HCT116 (cell line): Measurements from ENCODE around the gene HS6ST3. TPM values are rescaled to one million over a fixed set of nuclear protein-coding genes. Genes with fewer than 3 reads are reported as not detected.

Experiments
- ATAC-seq: fragments of 200-7000 bp; cut with Tn5 transposase; 2 replicates; pipeline ENCODE4 v1.9.1; 2020; ENCODE audit warnings: mild to moderate bottlenecking, moderate library complexity
- BruUV-seq: library from RNA; stranded (reverse); fragments of 400-500 nt; replicated peaks from 2 replicates; lab custom pipeline; 2021; lab: Mats Ljungman, UMichigan
- CTCF ChIA-PET: fragments of 300-600 bp; sonication (Branson Sonifier 250); formaldehyde crosslinking; loops from one replicate; lab custom pipeline; 2021; ENCODE audit warnings: antibody characterized with exemption; lab: Charles Lee
- POLR2A ChIA-PET: fragments of 300-600, 350-600 bp; sonication (Branson Sonifier 250); formaldehyde crosslinking; loops from one replicate; lab custom pipeline; 2021; ENCODE audit warnings: antibody characterized with exemption; lab: Charles Lee
- RAD21 ChIA-PET, 2 experiments: fragments of 300-600 bp; sonication (Branson Sonifier 250); formaldehyde crosslinking; loops; one replicate each; lab custom pipeline; 2023; ENCODE audit warnings: low total read pairs in 2 of 2; ENCODE audit not compliant: uncharacterized antibody in 2 of 2, unreplicated experiment in 2 of 2, low non-redundant PET in 1 of 2; lab: Charles Lee
- DNase-seq: peaks from one replicate; pipeline ENCODE4 v3.0.0-alpha.2; 2010; ENCODE audit warnings: low read depth, low spot score
- H2AFZ ChIP-seq: fragments of 200-600 bp; shearing (Covaris generic), sonication (generic); 2 replicates; pipeline ENCODE4 v1.6.1; 2017; ENCODE audit warnings: low read depth, mixed run types, mixed read lengths, antibody characterized with exemption, low read length; ENCODE audit not compliant: poor library complexity, severe bottlenecking
- H3K27ac ChIP-seq: 2 replicates; pipeline ENCODE4 v1.5.1; 2012; ENCODE audit warnings: low read depth, low read length
- H3K27me3 ChIP-seq: fragments of 200-600 bp; sonication (generic); 2 replicates; pipeline ENCODE4 v1.6.1; 2016; ENCODE audit warnings: mixed run types, low read length, mixed read lengths; ENCODE audit not compliant: insufficient read depth
- H3K36me3 ChIP-seq, 2 experiments: fragments of 200-500 bp in 1 of 2; fragments of 200-600 bp in 1 of 2; sonication (Bioruptor generic) in 1 of 2; sonication (generic) in 1 of 2; 2 replicates each; pipeline versions ENCODE4 v1.5.1 to v1.6.1; 2014 to 2016; ENCODE audit warnings: low read length in 2 of 2, inconsistent platforms in 1 of 2, mixed read lengths in 1 of 2, mixed run types in 1 of 2; ENCODE audit not compliant: insufficient read depth in 2 of 2, control insufficient read depth in 1 of 2
- H3K4me1 ChIP-seq, 2 experiments: fragments of 200-600 bp in 1 of 2; sonication (generic) in 1 of 2; 2 replicates each; pipeline versions ENCODE4 v1.5.1 to v1.6.1; 2012 to 2017; ENCODE audit warnings: low read length in 2 of 2, inconsistent platforms in 1 of 2, mild to moderate bottlenecking in 1 of 2, mixed read lengths in 1 of 2, mixed run types in 1 of 2, moderate library complexity in 1 of 2; ENCODE audit not compliant: insufficient read depth in 2 of 2, control insufficient read depth in 1 of 2
- H3K4me2 ChIP-seq: fragments of 200-600 bp; sonication (generic); 2 replicates; pipeline ENCODE4 v1.6.1; 2017; ENCODE audit warnings: mixed run types, low read length, mixed read lengths
- H3K4me3 ChIP-seq, 2 experiments: fragments of 200-600 bp in 1 of 2; sonication (generic) in 1 of 2; replicated peaks in 1 of 2; 2 replicates each; pipeline ENCODE4 v1.5.1; 2011 to 2016; ENCODE audit warnings: low read length in 2 of 2, control low read depth in 1 of 2, low read depth in 1 of 2, mild to moderate bottlenecking in 1 of 2, mixed read lengths in 1 of 2, mixed run types in 1 of 2
- H3K79me2 ChIP-seq: fragments of 200-600 bp; sonication (generic); 2 replicates; pipeline ENCODE4 v1.6.1; 2017; ENCODE audit warnings: mild to moderate bottlenecking, mixed run types, low read length, moderate library complexity, mixed read lengths; ENCODE audit not compliant: insufficient read depth
- H3K9ac ChIP-seq: fragments of 200-600 bp; sonication (generic); 2 replicates; pipeline ENCODE4 v1.6.1; 2016; ENCODE audit warnings: low read length, mixed read lengths
- H3K9me2 ChIP-seq: fragments of 200-600 bp; sonication (generic), shearing (Covaris generic); 2 replicates; pipeline ENCODE4 v1.6.1; 2017; ENCODE audit warnings: mixed run types, mild to moderate bottlenecking, moderate library complexity; ENCODE audit not compliant: insufficient read depth
- H3K9me3 ChIP-seq, 2 experiments: fragments of 200-500 bp in 1 of 2; fragments of 200-600 bp in 1 of 2; sonication (Bioruptor generic) in 1 of 2; sonication (generic) in 1 of 2; 2 replicates each; pipeline ENCODE4 v1.6.1; 2014 to 2017; ENCODE audit warnings: low read length in 2 of 2, mixed read lengths in 2 of 2, inconsistent platforms in 1 of 2, low read depth in 1 of 2, mild to moderate bottlenecking in 1 of 2, mixed run types in 1 of 2, moderate library complexity in 1 of 2; ENCODE audit not compliant: control insufficient read depth in 1 of 2, insufficient read depth in 1 of 2
- H4K20me1 ChIP-seq: fragments of 200-600 bp; sonication (generic), shearing (Covaris generic); 2 replicates; pipeline ENCODE4 v1.6.1; 2017; ENCODE audit warnings: mixed run types, mild to moderate bottlenecking, moderate library complexity; ENCODE audit not compliant: insufficient read depth
- CBX3 ChIP-seq: IDR thresholded peaks from 2 replicates; pipeline ENCODE4 v1.6.1; 2012; ENCODE audit warnings: low read depth
- ELF1 ChIP-seq: IDR thresholded peaks from 2 replicates; pipeline ENCODE4 v1.6.1; 2012; ENCODE audit warnings: low read depth, borderline replicate concordance
- EZH2phosphoT487 ChIP-seq: fragments of 200-600 bp; IDR thresholded peaks from 2 replicates; pipeline ENCODE4 v1.6.1; 2018; ENCODE audit warnings: antibody characterized with exemption, borderline replicate concordance
- SP1 ChIP-seq: IDR thresholded peaks from 2 replicates; pipeline ENCODE4 v1.6.1; 2012; ENCODE audit warnings: low read depth
- ZNF274 ChIP-seq: fragments of 200-500 bp; sonication (Bioruptor generic); IDR thresholded peaks from 2 replicates; pipeline ENCODE4 v1.6.1; 2014; ENCODE audit warnings: mild to moderate bottlenecking, low read depth, low read length, inconsistent platforms
- intact Hi-C: fragments of 100-400 bp; cut with micrococcal nuclease; formaldehyde crosslinking; loops from 2 replicates; pipeline ENCODE4 v1.10.0; 2022
- total RNA-seq: library from RNA; stranded (reverse); gene quantifications from one replicate; pipeline ENCODE4 v1.2.1, GENCODE V29; 2021; ENCODE audit not compliant: unreplicated experiment
- TF ChIP-seq, protein P1 (sequence below): IDR thresholded peaks from 2 replicates; pipeline ENCODE4 v1.6.1; 2011; ENCODE audit warnings: mild to moderate bottlenecking, low read length, moderate library complexity; ENCODE audit not compliant: insufficient replicate concordance; ENCODE audit errors: extremely low read depth
- TF ChIP-seq, protein P2 (sequence below), 3 experiments: fragments of 200-600 bp in 1 of 3; sonication (generic) in 1 of 3; IDR thresholded peaks in 2 of 3; conservative IDR thresholded peaks in 1 of 3; 2 replicates each; pipeline ENCODE4 v1.5.1; 2012 to 2017; ENCODE audit warnings: low read depth in 2 of 3, low read length in 2 of 3, antibody characterized with exemption in 1 of 3, borderline replicate concordance in 1 of 3, control low read depth in 1 of 3, mild to moderate bottlenecking in 1 of 3, mixed read lengths in 1 of 3, mixed run types in 1 of 3, moderate library complexity in 1 of 3; ENCODE audit not compliant: insufficient read depth in 1 of 3

HS6ST3 gene
- total RNA-seq, 1 experiment from 2014 or later: 0.10 TPM

GRCh38 chr13:96650301-96650886 is 560.5 kb downstream of the HS6ST3 start:
- Histone ChIP-seq H3K9ac (no peak overlapping the region), H3K9me2 (no peaks in the 10 kb centered on the region), H3K9me3 (no peaks in the 10 kb centered on the region), H3K79me2 (no peaks in the 10 kb centered on the region), H2AFZ (no peak overlapping the region)
- RAD21 ChIA-PET: no interaction called here
- DNase-seq: peak; percentile 3
- POLR2A ChIA-PET: no interaction called here
- TF ChIP-seq, protein P1, sequence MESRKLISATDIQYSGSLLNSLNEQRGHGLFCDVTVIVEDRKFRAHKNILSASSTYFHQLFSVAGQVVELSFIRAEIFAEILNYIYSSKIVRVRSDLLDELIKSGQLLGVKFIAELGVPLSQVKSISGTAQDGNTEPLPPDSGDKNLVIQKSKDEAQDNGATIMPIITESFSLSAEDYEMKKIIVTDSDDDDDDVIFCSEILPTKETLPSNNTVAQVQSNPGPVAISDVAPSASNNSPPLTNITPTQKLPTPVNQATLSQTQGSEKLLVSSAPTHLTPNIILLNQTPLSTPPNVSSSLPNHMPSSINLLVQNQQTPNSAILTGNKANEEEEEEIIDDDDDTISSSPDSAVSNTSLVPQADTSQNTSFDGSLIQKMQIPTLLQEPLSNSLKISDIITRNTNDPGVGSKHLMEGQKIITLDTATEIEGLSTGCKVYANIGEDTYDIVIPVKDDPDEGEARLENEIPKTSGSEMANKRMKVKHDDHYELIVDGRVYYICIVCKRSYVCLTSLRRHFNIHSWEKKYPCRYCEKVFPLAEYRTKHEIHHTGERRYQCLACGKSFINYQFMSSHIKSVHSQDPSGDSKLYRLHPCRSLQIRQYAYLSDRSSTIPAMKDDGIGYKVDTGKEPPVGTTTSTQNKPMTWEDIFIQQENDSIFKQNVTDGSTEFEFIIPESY: no peak
- no peak for TF ChIP-seq EZH2phosphoT487
- TF ChIP-seq CBX3: no peak
- TF ChIP-seq SP1: no peak
- no peak for TF ChIP-seq ELF1
- no peak for TF ChIP-seq ZNF274
- TF ChIP-seq, protein P2, sequence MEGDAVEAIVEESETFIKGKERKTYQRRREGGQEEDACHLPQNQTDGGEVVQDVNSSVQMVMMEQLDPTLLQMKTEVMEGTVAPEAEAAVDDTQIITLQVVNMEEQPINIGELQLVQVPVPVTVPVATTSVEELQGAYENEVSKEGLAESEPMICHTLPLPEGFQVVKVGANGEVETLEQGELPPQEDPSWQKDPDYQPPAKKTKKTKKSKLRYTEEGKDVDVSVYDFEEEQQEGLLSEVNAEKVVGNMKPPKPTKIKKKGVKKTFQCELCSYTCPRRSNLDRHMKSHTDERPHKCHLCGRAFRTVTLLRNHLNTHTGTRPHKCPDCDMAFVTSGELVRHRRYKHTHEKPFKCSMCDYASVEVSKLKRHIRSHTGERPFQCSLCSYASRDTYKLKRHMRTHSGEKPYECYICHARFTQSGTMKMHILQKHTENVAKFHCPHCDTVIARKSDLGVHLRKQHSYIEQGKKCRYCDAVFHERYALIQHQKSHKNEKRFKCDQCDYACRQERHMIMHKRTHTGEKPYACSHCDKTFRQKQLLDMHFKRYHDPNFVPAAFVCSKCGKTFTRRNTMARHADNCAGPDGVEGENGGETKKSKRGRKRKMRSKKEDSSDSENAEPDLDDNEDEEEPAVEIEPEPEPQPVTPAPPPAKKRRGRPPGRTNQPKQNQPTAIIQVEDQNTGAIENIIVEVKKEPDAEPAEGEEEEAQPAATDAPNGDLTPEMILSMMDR (IDR thresholded peaks at IDR 0.05 in 2 of 3, conservative IDR thresholded peaks at IDR 0.05 in 1 of 3; ENCODE audit: borderline replicate concordance in 1 of 3, insufficient read depth in 1 of 3, low read depth in 2 of 3, low read length in 2 of 3): peak in 1 of 3 experiments; percentile 10; a peak in 1 of 6 replicates
- TF ChIP-seq, all 23 proteins: peak for 1
- no TSS peak for BruUV-seq
- CTCF ChIA-PET: no interaction called here
- Histone ChIP-seq H3K4me1 (peaks cover 0 to 4% of the 10 kb centered on the region in 2 experiments; a peak in 1 of 4 replicates), H3K4me2 (peak overlapping the region; percentile 13; the same call in 1 of the 2 replicates), H3K4me3 (no peak overlapping the region), H3K27me3 (no peaks in the 10 kb centered on the region), H4K20me1 (no peaks in the 10 kb centered on the region), H3K36me3 (no peaks in the 10 kb centered on the region), H3K27ac (no peak overlapping the region)
- intact Hi-C loops: no loop called here
- peak; percentile 54; the same call in 1 of the 2 replicates for ATAC-seq
